ENCODE measurements around the gene IL31RA.

IL31RA gene

DNA sequence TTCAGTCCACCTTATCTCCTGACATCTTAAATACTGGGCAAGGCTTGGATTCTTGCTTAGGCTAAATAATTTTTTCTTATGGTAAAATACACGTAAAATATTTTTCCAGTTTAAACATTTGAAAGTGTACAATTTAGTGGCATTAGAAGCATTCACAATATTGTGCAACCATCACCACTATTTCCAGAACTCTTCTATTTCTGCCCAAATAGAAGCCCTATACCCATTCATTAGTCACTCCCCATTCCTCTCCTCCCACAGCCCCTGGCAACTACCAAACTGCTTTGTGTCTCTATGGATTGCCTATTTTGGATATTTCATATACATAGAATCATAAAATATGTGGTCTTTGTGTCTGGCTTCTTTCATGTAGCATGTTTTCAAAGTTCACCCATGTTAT lies 57.6 kb downstream of the IL31RA start:
- TF ChIP-seq, protein P1, sequence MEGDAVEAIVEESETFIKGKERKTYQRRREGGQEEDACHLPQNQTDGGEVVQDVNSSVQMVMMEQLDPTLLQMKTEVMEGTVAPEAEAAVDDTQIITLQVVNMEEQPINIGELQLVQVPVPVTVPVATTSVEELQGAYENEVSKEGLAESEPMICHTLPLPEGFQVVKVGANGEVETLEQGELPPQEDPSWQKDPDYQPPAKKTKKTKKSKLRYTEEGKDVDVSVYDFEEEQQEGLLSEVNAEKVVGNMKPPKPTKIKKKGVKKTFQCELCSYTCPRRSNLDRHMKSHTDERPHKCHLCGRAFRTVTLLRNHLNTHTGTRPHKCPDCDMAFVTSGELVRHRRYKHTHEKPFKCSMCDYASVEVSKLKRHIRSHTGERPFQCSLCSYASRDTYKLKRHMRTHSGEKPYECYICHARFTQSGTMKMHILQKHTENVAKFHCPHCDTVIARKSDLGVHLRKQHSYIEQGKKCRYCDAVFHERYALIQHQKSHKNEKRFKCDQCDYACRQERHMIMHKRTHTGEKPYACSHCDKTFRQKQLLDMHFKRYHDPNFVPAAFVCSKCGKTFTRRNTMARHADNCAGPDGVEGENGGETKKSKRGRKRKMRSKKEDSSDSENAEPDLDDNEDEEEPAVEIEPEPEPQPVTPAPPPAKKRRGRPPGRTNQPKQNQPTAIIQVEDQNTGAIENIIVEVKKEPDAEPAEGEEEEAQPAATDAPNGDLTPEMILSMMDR (IDR thresholded peaks at IDR 0.05; ENCODE audit: low read depth, low read length), result no peak
- no peak for DNase-seq (ENCODE audit: extremely low read depth, low read depth)

DNA sequence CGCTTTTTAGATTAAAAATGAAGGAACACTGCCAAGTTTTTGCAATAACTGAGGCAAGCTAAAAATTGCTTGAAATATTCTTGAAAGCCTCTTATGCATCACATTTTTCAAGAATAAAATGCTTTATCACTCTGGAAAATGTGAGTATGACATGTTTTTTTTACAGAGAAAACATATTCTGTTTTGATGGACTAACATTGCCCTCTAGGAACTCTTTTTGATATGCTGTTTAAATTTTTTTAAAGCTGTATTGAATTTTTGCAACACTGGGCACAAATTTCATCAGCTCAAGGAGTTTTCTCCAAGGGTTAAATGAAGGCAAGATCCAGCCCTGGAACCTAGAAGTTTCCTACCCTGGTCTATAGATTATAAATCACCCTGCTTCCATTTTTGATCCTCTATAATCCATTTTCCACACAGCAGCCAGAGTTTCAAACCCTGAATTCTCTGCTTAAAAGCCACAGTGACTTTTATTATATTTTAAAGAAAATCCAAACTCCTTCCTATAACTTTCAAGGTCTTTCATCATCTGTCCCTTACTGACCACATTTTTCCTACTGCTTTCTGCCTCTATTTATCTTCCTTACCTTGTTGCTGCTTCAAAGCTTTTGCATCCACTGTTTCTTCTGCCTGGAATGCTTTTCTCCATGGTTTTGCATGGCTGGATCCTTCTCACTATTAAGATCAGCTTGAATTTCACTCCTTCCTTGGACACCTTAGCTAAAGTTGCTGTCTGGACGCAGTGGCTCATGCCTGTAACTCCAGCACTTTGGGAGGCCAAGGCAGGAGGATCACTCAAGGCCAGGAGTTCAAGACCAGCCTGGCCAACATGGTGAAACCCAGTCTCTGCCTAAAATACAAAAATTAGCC lies 60.9 kb downstream of the IL31RA start:
- peak; percentile 28 for DNase-seq (ENCODE audit: extremely low read depth, low read depth)
- TF ChIP-seq, protein P1 (IDR thresholded peaks at IDR 0.05; ENCODE audit: low read depth, low read length), result no peak; the same call in none of the 2 replicates

DNA sequence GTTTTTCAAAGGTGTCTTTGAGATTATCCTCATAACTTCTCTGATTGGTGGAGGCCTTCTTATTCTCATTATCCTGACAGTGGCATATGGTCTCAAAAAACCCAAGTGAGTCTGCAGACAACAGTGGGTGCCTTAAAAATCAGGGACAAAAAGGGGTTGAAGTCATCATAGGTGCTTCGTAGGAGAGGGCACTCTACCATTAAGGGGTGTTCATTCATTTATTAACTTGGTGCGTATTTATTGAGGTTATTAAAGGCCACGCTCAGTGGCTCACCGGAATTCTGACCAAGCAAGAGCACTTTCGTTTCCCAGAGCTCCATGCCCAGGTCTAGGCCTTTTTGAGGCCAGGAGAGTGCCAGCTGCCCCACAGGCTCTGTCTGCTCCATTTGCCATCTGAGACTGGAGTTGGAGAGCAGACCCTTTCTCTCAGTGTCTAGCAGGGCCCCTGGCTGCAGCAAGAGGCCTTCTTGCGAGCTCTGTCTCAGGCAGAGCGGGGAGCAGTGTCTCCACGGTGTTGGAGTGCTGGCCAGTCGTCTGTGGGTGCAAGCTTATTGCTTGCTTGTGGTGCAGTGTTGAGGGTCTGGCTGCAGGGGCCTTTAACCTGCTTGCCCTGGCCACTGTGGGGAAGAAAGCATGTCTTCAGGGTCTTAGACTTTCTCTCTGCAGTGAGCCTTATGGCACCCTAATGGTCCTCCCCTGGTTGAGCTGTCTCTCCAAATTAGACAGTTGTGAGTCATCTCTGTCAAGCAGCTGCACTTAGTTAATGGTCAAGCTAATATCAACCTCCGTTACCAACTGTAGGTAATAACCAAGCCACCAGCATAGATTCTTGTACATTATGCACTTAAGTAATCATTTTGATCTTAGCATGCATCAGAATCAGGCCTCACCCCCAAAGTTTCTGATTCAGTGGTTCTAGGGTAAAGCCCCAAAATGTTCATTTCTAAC lies 62.6 kb downstream of the IL31RA start:
- no peak for DNase-seq (ENCODE audit: extremely low read depth, low read depth)
- TF ChIP-seq, protein P1 (IDR thresholded peaks at IDR 0.05; ENCODE audit: low read depth, low read length), result no peak

DNA sequence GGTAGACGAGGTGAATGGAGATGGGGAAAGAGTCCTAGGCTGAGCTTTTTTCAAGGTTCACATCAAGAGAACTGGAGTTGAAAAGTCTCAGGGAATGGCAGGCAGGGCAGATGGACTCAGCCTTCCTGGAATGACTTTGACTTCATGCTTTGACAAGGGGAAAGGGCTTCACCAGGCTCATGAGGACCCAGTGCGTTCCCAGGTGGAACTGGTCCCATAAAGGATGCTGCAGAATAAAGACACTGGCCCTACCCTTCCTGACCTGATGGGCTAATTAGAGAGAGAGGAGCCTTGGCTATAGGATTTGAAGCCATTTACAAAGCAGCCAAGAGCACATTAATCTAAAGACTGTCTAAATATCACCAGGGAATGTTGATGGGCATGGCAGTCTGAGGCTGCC lies 63.8 kb downstream of the IL31RA start:
- DNase-seq (ENCODE audit: extremely low read depth, low read depth), result no peak
- TF ChIP-seq, protein P1 (IDR thresholded peaks at IDR 0.05; ENCODE audit: low read depth, low read length), result no peak

DNA sequence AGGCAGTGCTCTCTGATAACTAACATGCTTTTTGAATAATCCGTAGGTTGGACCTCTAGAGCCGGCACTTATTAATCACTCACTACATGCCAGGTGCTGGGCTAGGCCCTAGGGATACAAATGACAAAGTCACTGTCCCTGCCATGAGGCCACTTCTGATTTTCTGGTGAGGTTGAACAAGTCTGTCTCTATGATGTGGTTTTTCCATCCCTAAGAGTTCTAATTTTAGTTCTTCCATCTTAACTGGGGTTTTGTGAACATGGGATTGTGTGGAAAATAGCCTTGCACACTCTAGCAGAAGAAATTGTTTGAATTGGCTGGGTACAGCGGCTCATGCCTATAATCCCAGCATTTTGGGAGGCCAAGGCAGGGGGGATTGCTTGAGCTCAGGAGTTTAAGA lies 64.6 kb downstream of the IL31RA start:
- TF ChIP-seq, protein P1 (IDR thresholded peaks at IDR 0.05; ENCODE audit: low read depth, low read length), result no peak
- DNase-seq (ENCODE audit: extremely low read depth, low read depth), result no peak

DNA sequence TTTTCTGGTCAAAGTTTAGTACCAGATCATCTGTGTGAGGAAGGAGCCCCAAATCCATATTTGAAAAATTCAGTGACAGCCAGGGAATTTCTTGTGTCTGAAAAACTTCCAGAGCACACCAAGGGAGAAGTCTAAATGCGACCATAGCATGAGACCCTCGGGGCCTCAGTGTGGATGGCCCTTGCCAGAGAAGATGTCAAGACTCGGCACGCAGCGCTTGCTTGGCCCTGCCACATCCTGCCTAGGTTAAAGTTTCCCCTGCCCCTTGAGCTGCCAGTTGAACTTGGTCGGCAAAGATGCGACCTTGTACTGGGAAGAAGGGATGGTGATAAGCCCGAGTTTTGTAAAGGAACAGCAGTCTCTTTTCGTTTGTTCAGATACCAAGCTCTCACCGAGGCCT lies 65.8 kb downstream of the IL31RA start:
- no peak for DNase-seq (ENCODE audit: extremely low read depth, low read depth)
- TF ChIP-seq, protein P1 (IDR thresholded peaks at IDR 0.05; ENCODE audit: low read depth, low read length), result no peak
